ENCODE results near the gene FAM111B.

GRCh38 chr11:59069087-59069486 lies 38.0 kb upstream of the FAM111B start:
- TF ChIP-seq POLR2A (IDR thresholded peaks at IDR 0.05) (no peak), CTCF (IDR thresholded peaks at IDR 0.05) (no peak)

Data from sigmoid colon (tissue), 3 donors.